GM12873 (cell line): ENCODE data around the gene CHST9.

Experiments used
- TF ChIP-seq, protein P1 (sequence below): IDR thresholded peaks from 2 replicates; pipeline ENCODE4 v1.5.1; 2012; ENCODE audit warnings: low read depth, mild to moderate bottlenecking, moderate library complexity, low read length, control low read depth; ENCODE audit not compliant: insufficient read depth; ENCODE audit errors: missing control alignments

Gene CHST9

DNA sequence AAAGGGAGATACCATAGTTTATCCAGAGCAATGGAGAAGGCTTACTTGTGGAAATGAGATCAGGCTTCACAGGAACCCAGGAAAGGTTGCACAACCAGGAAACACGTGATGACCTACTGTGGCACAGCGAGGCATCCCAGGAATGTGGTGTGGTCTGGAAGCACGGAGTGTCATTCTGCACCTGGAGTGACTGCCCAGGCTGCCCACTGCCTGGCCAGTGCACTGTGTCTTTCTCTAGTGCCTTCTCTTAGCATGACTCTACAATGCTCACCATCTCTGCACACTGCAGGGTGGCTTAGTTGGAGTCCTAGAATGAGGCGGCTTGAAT is 48.9 kb downstream of the CHST9 start:
- TF ChIP-seq, protein P1, sequence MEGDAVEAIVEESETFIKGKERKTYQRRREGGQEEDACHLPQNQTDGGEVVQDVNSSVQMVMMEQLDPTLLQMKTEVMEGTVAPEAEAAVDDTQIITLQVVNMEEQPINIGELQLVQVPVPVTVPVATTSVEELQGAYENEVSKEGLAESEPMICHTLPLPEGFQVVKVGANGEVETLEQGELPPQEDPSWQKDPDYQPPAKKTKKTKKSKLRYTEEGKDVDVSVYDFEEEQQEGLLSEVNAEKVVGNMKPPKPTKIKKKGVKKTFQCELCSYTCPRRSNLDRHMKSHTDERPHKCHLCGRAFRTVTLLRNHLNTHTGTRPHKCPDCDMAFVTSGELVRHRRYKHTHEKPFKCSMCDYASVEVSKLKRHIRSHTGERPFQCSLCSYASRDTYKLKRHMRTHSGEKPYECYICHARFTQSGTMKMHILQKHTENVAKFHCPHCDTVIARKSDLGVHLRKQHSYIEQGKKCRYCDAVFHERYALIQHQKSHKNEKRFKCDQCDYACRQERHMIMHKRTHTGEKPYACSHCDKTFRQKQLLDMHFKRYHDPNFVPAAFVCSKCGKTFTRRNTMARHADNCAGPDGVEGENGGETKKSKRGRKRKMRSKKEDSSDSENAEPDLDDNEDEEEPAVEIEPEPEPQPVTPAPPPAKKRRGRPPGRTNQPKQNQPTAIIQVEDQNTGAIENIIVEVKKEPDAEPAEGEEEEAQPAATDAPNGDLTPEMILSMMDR: no peak

- TF ChIP-seq, protein P1: no peak
Measured at GRCh38 chr18:27135504-27136207, 49.5 kb downstream of the CHST9 start.

- TF ChIP-seq, protein P1: no peak
Measured at GRCh38 chr18:27130065-27130630, 55.0 kb downstream of the CHST9 start.

DNA sequence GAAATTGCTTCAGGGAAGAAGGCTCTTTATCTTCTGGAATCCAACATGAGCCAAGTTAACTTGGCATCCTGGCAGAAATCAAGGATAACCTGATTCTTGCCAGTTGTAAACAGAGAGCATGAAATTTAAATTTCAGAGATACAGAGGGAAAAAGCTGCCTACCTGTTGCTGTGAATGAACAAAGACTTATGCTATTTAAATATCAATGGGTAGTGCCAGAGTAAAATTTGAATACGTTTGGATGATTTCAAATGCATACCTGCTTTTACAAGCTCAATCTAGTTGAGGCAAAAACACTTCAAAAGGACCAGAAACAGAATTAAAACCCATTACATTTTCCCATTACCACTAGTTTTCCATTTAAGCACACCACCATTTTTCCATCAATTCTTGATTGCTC is 60.9 kb downstream of the CHST9 start:
- TF ChIP-seq, protein P1: no peak

GRCh38 chr18:27121108-27121507 is 64.0 kb downstream of the CHST9 start:
- TF ChIP-seq, protein P1: no peak

- TF ChIP-seq, protein P1: no peak
Measured at GRCh38 chr18:27120246-27120645, 64.9 kb downstream of the CHST9 start.

DNA sequence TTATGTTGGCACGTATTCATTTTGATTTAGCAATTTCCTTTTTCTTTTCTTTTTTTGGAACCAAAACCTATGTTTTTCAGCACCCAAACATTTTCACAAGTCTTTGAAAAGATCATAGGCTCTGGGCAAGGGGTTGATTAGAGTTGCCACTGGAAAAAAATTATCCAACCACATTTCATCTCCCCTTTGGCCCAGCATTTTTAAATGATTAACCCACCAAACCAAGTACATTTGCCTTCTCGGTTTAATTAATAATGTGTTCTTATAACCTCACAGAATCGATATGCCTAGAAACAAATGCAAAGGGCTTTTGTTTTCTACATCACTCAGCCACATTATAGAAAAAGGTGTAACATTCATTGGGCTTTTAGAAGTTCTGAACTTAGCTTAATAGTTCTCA is 66.1 kb downstream of the CHST9 start:
- TF ChIP-seq, protein P1: no peak
